Stimulated activated CD8-positive, alpha-beta memory T cell treated with anti-CD3 and anti-CD28 coated beads, Interleukin-4, amount 100 ng/mL, for 24 hours (primary cell): ENCODE data around the gene NME1.
A peak's percentile ranks its signal among the peaks of the same experiment; 100 is the strongest.
"Not testable (repeated sequence)": the region's sequence is repeated elsewhere in the genome, so short reads cannot be mapped to it uniquely, and the experiment has no call there.

Experiments
- DNase-seq: peaks from one replicate; pipeline ENCODE4 v3.0.0-alpha.2; 2020; ENCODE audit warnings: low read depth

The NME1 gene

GRCh38 chr17:51147650-51148049, 5.7 kb upstream of the NME1 start:
- DNase-seq, result no peak

GRCh38 chr17:51149163-51149562, 4.2 kb upstream of the NME1 start:
- no peak for DNase-seq

GRCh38 chr17:51150932-51151331, 2.4 kb upstream of the NME1 start:
- DNase-seq, result no peak

- no peak for DNase-seq
Measured at GRCh38 chr17:51152766-51153209, 571 bp upstream of the NME1 start.

GRCh38 chr17:51154176-51154575, 817 bp downstream of the NME1 start:
- DNase-seq, result no peak

GRCh38 chr17:51155416-51155815, 2.1 kb downstream of the NME1 start:
- no peak for DNase-seq

- DNase-seq, result no peak
Measured at GRCh38 chr17:51159604-51160003, 6.2 kb downstream of the NME1 start.

GRCh38 chr17:51161541-51161940, 8.2 kb downstream of the NME1 start:
- DNase-seq, result no peak

GRCh38 chr17:51164911-51165679, 11.7 kb downstream of the NME1 start:
- DNase-seq, result no peak

- peak; percentile 4 for DNase-seq
Measured at GRCh38 chr17:51165680-51166197, 12.4 kb downstream of the NME1 start.

- peak; percentile 73 for DNase-seq
Measured at GRCh38 chr17:51166198-51166986, 13.0 kb downstream of the NME1 start, which contains the start of gene NME2. NME2 (plus strand) TSS chr17:51166411; CDS start chr17:51166831, 420 bp downstream.

GRCh38 chr17:51166987-51167931, 13.9 kb downstream of the NME1 start:
- peak; percentile 55 for DNase-seq

- DNase-seq, result no peak
Measured at GRCh38 chr17:51169340-51169739, 16.0 kb downstream of the NME1 start.

GRCh38 chr17:51170736-51171135, 17.4 kb downstream of the NME1 start:
- no peak for DNase-seq

- DNase-seq, result not testable (repeated sequence)
Measured at GRCh38 chr17:51172030-51172429, 18.7 kb downstream of the NME1 start.

GRCh38 chr17:51180486-51180885, 27.1 kb downstream of the NME1 start:
- DNase-seq, result no peak

GRCh38 chr17:51184124-51184523, 30.8 kb downstream of the NME1 start:
- no peak for DNase-seq

- DNase-seq, result no peak
Measured at GRCh38 chr17:51185763-51186332, 32.5 kb downstream of the NME1 start.

GRCh38 chr17:51188271-51188833, 35.0 kb downstream of the NME1 start:
- DNase-seq, result no peak

GRCh38 chr17:51189162-51189561, 35.8 kb downstream of the NME1 start:
- DNase-seq, result no peak

GRCh38 chr17:51189628-51190027, 36.3 kb downstream of the NME1 start:
- no peak for DNase-seq
